SH-SY5Y (cell line): ENCODE results near the gene MYL11.

ENCODE experiments used
- GATA2 ChIP-seq: IDR thresholded peaks from 2 replicates; pipeline ENCODE4 v1.6.1; 2011; ENCODE audit warnings: mild to moderate bottlenecking, low read depth, low read length
- GATA3 ChIP-seq: IDR thresholded peaks from 2 replicates; pipeline ENCODE4 v1.6.1; 2011; ENCODE audit warnings: low read depth, mild to moderate bottlenecking, low read length, moderate library complexity

GRCh38 chr16:30348929-30349328 lies 25.7 kb upstream of the MYL11 start:
- TF ChIP-seq GATA3 (no peak), GATA2 (no peak)
